Keratinocyte (primary cell): Measurements from ENCODE around the gene GDPD5. TPM values are rescaled to one million over a fixed set of nuclear protein-coding genes. Genes with fewer than 3 reads are reported as not detected.

Source experiments
- DNase-seq: peaks from one replicate; pipeline ENCODE4 v3.0.0-alpha.2; 2011; ENCODE audit warnings: low read depth, missing footprints, low spot score
- FAIRE-seq: peaks from 2 replicates; lab custom pipeline; 2011; peaks lifted over from hg19 to GRCh38; lab: Jason Lieb, UNC
- H2AFZ ChIP-seq: 2 replicates; pipeline ENCODE4 v1.6.0; 2012; ENCODE audit warnings: low read length, control low read depth, inconsistent platforms; ENCODE audit not compliant: control insufficient read depth
- H3K27ac ChIP-seq: 2 replicates; pipeline ENCODE4 v1.5.1; 2011; ENCODE audit warnings: low read length; ENCODE audit not compliant: control insufficient read depth, insufficient read depth
- H3K27me3 ChIP-seq: 3 replicates; pipeline ENCODE4 v1.6.0; 2011; ENCODE audit warnings: low read length; ENCODE audit not compliant: control insufficient read depth, insufficient read depth; ENCODE audit errors: extremely low read depth
- H3K36me3 ChIP-seq, 2 experiments: 2 replicates in 1 of 2; 3 replicates in 1 of 2; pipeline ENCODE4 v1.5.1; 2011; ENCODE audit warnings: low read length in 2 of 2, mild to moderate bottlenecking in 1 of 2; ENCODE audit not compliant: control insufficient read depth in 2 of 2, insufficient read depth in 2 of 2; ENCODE audit errors: extremely low read depth in 1 of 2
- H3K4me1 ChIP-seq: 3 replicates; pipeline ENCODE4 v1.5.1; 2011; ENCODE audit warnings: low read length; ENCODE audit not compliant: control insufficient read depth, insufficient read depth; ENCODE audit errors: extremely low read depth
- H3K4me2 ChIP-seq: 3 replicates; pipeline ENCODE4 v1.6.0; 2011; ENCODE audit warnings: low read depth, low read length; ENCODE audit not compliant: control insufficient read depth, insufficient read depth; ENCODE audit errors: extremely low read depth
- H3K4me3 ChIP-seq, 3 experiments: fragments of 200-600 bp in 1 of 3; sonication (generic) in 1 of 3; 2 replicates in 2 of 3; 3 replicates in 1 of 3; pipeline ENCODE4 v1.5.1; 2011 to 2016; ENCODE audit warnings: low read length in 3 of 3, mild to moderate bottlenecking in 3 of 3, control low read depth in 2 of 3, inconsistent platforms in 1 of 3, low read depth in 1 of 3, mixed read lengths in 1 of 3, mixed run types in 1 of 3, moderate library complexity in 1 of 3; ENCODE audit not compliant: control insufficient read depth in 2 of 3, insufficient read depth in 2 of 3; ENCODE audit errors: extremely low read depth in 1 of 3
- H3K79me2 ChIP-seq: 2 replicates; pipeline ENCODE4 v1.6.0; 2012; ENCODE audit warnings: low read length; ENCODE audit not compliant: control insufficient read depth, insufficient read depth
- H3K9ac ChIP-seq: 3 replicates; pipeline ENCODE4 v1.6.0; 2011; ENCODE audit warnings: low read length; ENCODE audit not compliant: control insufficient read depth, insufficient read depth; ENCODE audit errors: extremely low read depth
- H3K9me1 ChIP-seq: 3 replicates; pipeline ENCODE4 v1.6.0; 2011; ENCODE audit warnings: low read length; ENCODE audit not compliant: control insufficient read depth, insufficient read depth; ENCODE audit errors: extremely low read depth
- H3K9me3 ChIP-seq: 2 replicates; pipeline ENCODE4 v1.5.1; 2012; ENCODE audit warnings: low read depth, low read length; ENCODE audit not compliant: control insufficient read depth
- H4K20me1 ChIP-seq: 3 replicates; pipeline ENCODE4 v1.6.0; 2011; ENCODE audit warnings: low read length; ENCODE audit not compliant: control insufficient read depth, insufficient read depth; ENCODE audit errors: extremely low read depth
- CTCF ChIP-seq, 3 experiments: IDR thresholded peaks in 1 of 3; conservative IDR thresholded peaks in 1 of 3; optimal IDR thresholded peaks in 1 of 3; 2 replicates in 2 of 3; 3 replicates in 1 of 3; pipeline versions ENCODE3 to v1.5.1; 2011; ENCODE audit warnings: low read length in 3 of 3, mild to moderate bottlenecking in 3 of 3, moderate library complexity in 2 of 3, control low read depth in 1 of 3, inconsistent platforms in 1 of 3; ENCODE audit not compliant: insufficient read depth in 2 of 3; ENCODE audit errors: extremely low read depth in 1 of 3
- EZH2 ChIP-seq: IDR thresholded peaks from one replicate; pipeline ENCODE4 v1.6.1; 2012; ENCODE audit warnings: inconsistent platforms, mild to moderate bottlenecking, low read length, moderate library complexity
- dilution Hi-C: fragments of 300-500 bp; cut with MboI; formaldehyde crosslinking; loops from one replicate; pipeline ENCODE4 v1.7.0; 2020; ENCODE audit warnings: low sequenced_read_pairs; ENCODE audit not compliant: extremely low pct_ligation_motif_present
- polyA plus RNA-seq, 5 experiments: library from polyadenylated mRNA; depleted of rRNA in 3 of 5; stranded (reverse) in 3 of 5; stranded (forward) in 1 of 5; unstranded in 1 of 5; fragments of >200 nt; gene quantifications; 1 replicate in 1 of 5; 2 replicates in 3 of 5; 3 replicates in 1 of 5; pipeline versions ENCODE4 v1.2.1 to v1.2.3, GENCODE V29; 2011 to 2012; ENCODE audit warnings: missing spikeins in 2 of 5, low read depth in 1 of 5, low replicate concordance in 1 of 5

GDPD5 gene
- polyA plus RNA-seq, 1 donor (not counting 4 experiments of a cell fraction or from before 2014, with no cell fraction given) = 2.1 TPM

GRCh38 chr11:75514596-75514995, 11.1 kb downstream of the GDPD5 start:
- Histone ChIP-seq H2AFZ (no peak overlapping the region), H3K4me3 (no peak overlapping the region), H3K9me3 (no peaks in the 10 kb centered on the region), H4K20me1 (no peaks in the 10 kb centered on the region), H3K4me2 (no peak overlapping the region), H3K27ac (no peak overlapping the region), H3K36me3 (no peaks in the 10 kb centered on the region), H3K79me2 (no peaks in the 10 kb centered on the region), H3K27me3 (peaks cover 14% of the 10 kb centered on the region), H3K9ac (no peak overlapping the region), H3K9me1 (no peaks in the 10 kb centered on the region), H3K4me1 (no peaks in the 10 kb centered on the region)
- FAIRE-seq (no peak), DNase-seq (no peak)
- dilution Hi-C loops = no loop called here
- no peak for TF ChIP-seq EZH2
- no peak for TF ChIP-seq CTCF (optimal IDR thresholded peaks at IDR 0.05 in 1 of 3, IDR thresholded peaks at IDR 0.05 in 1 of 3, conservative IDR thresholded peaks at IDR 0.05 in 1 of 3; ENCODE audit: extremely low read depth in 1 of 3, insufficient read depth in 2 of 3, low read length in 3 of 3)

GRCh38 chr11:75513250-75513649, 12.5 kb downstream of the GDPD5 start:
- no peak for FAIRE-seq
- no peaks in the 10 kb centered on the region for H3K36me3 ChIP-seq
- H4K20me1 ChIP-seq = no peaks in the 10 kb centered on the region
- dilution Hi-C loops = no loop called here
- H3K4me1 ChIP-seq = no peaks in the 10 kb centered on the region
- H3K4me3 ChIP-seq = no peak overlapping the region
- no peak for TF ChIP-seq CTCF (optimal IDR thresholded peaks at IDR 0.05 in 1 of 3, IDR thresholded peaks at IDR 0.05 in 1 of 3, conservative IDR thresholded peaks at IDR 0.05 in 1 of 3; ENCODE audit: extremely low read depth in 1 of 3, insufficient read depth in 2 of 3, low read length in 3 of 3)
- no peak for TF ChIP-seq EZH2
- no peak overlapping the region for H3K4me2 ChIP-seq
- H2AFZ ChIP-seq = no peak overlapping the region
- H3K79me2 ChIP-seq = no peaks in the 10 kb centered on the region
- H3K9me3 ChIP-seq = no peaks in the 10 kb centered on the region
- H3K27ac ChIP-seq = no peak overlapping the region
- H3K9ac ChIP-seq = no peak overlapping the region
- H3K9me1 ChIP-seq = no peaks in the 10 kb centered on the region
- peaks cover 14% of the 10 kb centered on the region for H3K27me3 ChIP-seq
- no peak for DNase-seq
